NCI-H1417 treated with DMSO at 0.1 percent for 48 hours (cell line): ENCODE results near the gene GJA4.

Experiments used
- DNase-seq: peaks from one replicate; lab custom pipeline; 2025; lab: John Stamatoyannopoulos, UW

Gene GJA4

DNA sequence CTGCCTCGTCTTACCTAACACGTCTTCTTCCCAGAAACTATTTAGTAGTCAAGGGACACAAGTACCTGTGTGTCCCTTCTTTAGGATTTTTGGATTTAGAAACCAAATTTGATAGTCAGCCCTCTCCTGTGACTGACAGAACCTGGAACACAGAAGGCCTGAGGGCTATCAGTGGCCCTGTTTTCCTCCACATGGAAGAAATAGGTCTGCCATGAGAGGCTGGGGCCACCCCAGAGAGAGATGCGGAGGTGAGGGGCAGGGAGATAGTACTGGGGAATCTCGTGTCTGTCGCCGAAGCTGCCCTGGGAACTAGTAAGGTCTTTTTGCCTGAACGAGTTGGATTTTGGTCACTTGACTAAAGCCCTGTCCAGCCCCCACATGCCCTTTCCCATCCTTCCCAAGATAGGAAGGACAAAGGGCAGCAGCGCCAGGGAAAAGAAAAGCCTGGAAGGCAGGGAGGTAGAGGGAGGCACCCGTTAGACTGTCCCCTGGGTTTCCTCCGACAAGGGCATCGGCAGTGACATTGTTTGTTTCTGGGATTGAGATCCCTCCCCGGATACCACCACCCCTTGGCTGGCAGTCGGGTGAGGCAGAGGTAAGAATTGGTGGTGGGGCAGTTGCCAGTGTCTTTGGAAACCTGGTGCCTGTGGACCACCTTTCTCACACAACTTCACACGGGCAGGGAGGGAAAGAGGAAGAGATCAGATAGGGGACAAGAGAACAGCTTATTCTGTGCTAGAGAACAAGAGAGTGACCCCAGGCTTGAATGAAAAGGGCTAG lies 46.9 kb downstream of the GJA4 start:
- DNase-seq, result no peak

DNA sequence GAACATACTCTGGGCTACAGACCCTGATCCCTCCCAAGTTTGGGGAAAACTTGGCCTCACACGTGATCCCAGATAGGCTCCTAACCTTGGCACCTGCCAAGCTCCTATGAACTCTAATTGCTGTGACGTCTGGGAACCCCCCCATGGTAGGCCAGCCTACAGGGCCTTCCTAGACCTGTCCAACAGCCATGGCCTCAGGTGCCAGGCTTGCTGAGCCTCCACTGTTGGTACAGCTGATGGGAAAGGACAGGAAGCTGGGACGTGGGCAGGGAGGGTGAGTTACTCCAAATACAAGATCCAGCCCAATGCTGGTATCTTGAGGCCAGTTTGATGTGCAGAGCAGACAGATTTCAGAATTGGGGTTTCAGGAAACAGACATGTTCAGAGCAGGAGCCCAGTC lies 47.6 kb downstream of the GJA4 start:
- no peak for DNase-seq

DNA sequence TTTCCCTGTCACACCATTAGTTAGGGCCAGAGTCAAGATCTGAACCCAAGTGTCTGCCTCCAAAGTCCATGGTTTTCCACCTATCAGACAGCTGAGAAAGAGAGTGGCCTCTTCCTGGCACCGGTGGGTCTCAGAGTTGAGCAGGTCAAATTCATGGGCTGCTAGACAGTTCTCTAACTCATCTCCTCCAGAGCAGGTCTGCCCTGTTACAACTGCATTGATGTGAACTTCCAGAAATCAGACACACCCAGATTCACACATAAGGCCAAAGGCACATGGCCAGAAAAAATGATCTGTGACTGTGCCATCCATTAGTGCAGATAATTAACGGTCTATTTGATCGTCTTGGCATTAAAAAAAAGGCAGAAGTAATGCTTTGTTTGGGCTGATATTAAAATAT lies 49.3 kb downstream of the GJA4 start:
- no peak for DNase-seq

DNA sequence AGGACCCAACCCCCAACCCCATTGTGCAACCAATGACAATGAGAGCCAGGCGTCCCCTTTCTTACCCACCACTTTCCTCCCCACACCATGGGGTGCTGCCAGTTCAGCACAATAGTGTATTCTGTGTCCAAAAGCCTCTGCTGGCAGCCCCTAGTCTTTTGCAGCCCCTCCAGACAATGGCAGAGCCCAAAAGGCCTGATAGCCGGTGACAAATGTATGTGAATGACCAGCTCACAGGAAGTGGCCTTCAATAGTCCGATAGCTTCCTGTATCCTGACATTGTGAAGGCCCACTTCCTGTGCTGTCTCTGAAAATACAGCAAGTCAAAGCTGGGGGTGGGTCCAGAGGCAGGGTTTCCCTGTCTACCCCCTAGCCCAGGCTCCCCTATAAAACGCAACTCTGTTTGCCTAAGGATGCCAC lies 50.2 kb downstream of the GJA4 start:
- no peak for DNase-seq

DNA sequence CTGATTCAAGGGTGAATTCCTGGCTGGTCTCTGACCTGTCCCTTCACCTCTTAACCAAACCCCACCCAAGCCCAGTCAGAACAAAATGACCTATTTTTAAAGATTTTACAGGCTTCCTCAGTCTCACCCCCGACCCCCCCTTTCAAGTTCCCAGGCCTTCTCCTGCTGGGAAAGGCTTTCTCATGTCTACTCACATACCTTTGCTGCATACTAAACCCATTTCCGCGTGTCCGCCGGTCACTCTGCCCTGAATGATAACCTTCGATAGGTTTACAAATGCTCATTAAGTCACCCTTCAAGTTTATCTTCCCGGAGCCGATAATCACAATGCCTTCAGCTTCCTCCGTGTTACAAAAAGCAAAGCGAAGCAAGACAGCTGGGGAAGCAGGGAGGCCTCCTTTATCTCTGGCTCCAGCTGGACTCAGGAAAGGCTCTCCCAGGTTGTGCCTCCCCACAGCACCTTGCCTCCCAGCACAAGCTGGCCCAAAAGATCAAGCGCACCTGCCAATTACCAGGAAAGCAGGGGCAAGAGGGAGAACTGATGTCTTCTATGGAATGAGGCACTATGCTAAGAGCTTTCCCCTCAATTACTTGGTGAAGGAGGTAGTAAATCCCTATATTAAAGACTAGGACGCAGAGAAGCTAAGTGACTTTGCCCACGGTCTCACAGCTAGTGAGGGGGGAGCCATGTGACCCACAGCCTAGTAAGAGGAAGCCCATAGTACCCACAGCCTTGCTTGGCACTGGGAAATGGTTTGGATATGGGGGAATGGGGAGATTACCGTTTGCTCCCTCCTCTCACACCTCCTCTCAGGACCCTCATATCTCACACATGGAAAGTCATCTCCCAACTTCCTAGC lies 50.8 kb downstream of the GJA4 start:
- no peak for DNase-seq

DNA sequence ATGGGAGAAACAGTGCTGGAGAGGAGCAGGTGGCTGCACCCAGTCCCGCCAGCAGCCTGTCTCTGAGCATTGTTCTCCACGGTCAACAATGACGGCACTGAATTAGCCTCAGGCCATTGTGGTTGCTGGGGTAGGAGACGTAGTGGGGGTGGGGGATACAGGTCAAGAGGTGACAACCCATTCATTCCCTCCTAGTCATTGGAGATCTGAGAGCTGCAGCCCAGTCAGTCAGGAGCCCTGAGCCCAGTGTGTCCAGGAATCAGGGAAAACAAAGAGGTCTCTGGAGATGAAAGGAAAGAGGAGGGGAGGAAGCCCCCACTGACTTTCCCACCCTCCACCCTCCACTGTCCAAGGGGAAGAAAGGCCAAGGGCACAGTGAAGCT lies 51.4 kb downstream of the GJA4 start:
- no peak for DNase-seq
